Activated gamma-delta T cell (primary cell): ENCODE measurements around the gene CCDC63.
"Not testable (repeated sequence)": the region's sequence is repeated elsewhere in the genome, so short reads cannot be mapped to it uniquely, and the experiment has no call there.

ENCODE experiments used
- DNase-seq: peaks from one replicate; lab custom pipeline; 2025; lab: John Stamatoyannopoulos, UW

The CCDC63 gene

DNA sequence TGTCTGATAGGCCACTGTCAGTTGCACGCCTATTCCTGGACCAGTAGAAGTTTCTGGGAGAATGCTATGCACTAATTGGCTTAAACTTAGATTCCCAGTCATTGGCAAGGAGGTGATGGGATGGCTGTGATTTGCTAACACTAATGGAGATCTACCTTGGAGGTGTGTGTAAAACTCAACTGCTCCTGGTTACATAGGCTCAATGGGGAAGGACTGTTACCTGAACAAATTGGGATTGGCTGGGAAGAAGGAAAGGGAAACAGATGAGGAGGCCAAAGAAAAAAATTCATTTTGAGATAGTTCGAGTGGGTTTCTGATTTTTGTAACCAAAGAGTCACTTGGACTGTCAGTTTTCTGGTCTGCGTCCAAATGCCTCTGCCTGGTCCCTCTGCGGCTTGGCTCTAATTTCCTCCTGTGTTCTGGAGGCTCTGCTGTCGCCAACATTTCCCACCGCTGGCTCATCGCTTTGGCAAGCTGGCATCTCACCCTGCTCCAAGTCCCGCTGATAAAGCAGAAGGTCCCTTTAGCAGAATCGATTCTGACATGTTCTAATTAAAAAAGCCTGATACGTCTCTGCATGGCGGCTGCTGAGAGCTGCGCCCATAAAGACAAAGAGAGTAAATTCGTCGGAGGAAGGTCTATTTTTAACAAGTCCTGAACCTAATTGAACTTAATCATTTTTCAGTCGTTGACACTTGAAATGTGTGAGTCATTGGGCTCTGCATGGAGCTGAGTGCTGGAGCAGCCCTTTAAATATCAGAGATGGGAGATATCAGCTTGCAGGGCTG, 2.0 kb upstream of the CCDC63 start:
- DNase-seq, result no peak

DNA sequence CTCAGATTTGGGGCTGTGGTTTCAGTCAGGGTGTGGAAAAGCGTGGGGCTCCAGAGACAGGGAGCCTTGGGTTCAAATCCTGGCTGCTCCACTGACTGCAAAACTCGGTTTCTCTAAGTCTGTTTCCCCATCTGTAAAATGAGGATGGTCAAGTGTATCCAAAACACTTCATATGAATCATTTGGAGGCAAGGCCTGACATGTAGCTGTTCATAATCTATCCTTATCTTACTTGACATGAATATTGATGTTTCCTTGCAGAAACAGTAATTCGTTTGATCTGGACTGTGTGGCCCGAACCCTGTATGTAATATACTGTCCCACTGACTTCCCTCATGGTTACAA, 1.5 kb upstream of the CCDC63 start:
- DNase-seq, result no peak

DNA sequence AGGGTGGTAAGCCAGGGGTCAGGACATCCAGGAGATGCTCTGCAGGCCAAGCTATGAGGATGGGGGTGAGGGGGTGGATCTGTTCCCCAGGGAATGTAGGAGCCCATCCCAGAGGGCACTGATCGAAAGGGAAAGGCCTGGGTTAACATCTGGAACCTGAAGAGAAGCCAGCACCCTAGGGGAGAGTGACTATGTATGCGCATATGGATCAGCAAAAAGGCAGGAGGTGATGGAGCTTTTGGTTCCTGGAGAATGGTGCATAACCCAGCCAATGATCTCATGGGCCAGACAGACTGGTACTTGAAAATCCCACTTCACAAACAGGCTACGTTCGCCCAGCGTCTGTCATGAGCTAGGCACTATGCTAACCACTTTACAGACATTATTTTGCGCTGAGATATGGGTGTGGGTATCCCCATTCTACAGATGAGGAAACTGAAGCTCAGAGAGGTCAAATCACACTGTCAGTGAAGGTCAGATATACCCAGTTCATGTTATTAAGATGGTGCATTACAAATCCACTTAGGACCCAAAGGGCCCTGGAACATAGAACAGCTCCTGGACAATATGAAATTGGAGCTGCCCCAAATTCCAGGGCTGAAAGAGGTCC, 1.6 kb downstream of the CCDC63 start:
- no peak for DNase-seq

DNA sequence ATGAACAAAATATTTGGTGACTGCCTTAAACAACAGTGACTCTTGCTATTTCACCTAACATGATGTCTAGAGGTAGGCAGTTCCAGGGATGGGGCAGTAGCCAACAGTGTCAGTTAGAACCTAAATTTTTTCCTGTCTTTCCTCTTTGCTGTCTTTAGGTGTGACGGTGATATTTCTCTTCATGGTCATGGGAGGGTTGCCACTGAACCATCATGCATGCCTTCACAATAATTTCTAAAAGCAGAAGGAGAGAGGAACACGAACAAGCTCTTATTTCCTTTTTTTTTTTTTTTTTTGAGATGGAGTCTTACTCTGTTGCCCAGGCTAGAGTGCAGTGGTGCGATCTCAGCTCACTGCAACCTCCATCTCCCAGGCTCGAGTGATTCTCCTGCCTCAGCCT, 2.4 kb downstream of the CCDC63 start:
- no peak for DNase-seq

DNA sequence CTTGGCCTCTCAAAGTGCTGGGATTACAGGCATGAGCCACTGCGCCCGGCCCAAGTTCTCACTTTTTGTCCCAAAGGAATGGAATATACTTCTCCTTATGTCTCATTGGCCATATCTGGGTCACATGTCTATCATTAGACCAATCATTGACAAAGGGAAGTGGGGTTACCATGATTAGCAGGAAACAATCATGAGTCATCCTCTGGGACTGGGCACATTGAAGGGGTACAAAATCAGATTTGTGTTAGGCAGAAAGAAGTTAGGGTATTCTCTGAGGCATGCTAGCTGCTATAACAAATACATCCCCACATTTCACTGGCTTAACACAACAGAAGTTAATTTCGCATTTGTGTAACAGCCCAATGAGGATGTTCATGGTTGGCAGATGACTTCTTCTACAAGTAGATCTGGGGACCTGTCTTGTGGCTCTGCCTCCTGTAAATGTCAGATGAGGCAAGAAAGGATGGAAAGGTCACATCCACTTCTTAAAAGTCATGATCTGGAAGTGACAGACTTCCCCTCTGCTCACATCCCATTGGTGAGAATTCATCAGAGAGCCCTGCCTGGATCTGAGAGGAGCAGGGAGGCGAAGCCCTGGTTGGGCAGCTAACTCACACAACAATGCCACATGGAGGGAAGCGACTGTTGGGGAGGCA, 3.1 kb downstream of the CCDC63 start:
- no peak for DNase-seq

DNA sequence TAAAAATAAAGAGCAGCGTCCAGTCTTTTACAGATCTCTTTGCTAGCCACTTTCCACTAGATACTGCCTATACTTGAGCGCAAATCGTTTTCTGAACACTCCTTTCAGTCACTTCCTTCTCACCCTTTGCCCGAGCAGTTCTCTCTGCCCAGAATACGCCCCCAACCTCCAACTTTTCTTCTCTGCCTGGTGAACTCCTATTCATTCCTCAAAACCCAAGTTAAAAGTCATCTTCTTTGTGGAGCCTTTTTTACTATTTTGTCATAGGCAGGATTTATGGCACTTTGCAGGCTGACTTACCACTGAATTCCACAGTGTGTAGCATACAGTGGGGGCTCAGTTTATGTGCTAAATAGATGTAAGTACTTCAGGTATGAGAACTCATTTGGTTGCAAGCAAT, 4.0 kb downstream of the CCDC63 start:
- DNase-seq, result no peak

DNA sequence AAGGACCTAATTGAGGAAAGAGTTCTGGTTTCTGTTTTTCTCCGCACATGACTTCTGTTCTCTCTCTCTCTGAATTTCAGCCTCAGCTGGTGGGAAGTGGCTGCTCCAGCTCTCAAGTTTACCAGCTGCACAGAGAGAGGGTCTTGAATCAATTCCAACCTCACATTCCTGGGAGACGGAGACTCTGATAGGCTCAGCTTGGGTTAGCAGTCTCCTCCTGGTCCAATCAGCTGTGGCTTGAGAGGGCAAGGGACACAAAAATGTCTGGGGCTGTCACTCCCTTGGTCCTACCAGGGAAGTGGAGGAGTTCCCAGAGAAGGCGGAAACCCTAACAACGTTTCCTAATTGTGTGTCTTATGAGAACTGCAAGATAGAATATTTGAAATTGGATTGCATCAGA, 7.0 kb downstream of the CCDC63 start:
- DNase-seq, result no peak

DNA sequence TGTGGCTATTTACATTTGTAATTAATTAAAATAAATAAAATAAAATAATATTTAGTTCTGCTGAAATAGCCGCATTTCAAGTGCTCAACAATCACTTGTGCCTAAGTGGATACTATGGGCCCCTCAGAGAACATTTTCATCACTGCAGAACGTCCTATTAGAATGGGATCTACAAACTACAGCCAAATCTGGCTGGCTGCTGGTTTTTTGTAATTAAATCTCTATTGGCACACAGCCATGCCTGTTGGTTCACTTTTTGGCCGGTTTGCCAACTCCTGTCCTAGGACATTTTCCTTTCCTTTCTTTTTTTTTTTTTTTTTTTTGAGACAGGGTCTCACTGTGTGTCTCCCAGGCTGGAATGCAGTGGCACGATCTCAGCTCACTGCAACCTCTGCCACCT, 9.8 kb downstream of the CCDC63 start:
- DNase-seq, result no peak

DNA sequence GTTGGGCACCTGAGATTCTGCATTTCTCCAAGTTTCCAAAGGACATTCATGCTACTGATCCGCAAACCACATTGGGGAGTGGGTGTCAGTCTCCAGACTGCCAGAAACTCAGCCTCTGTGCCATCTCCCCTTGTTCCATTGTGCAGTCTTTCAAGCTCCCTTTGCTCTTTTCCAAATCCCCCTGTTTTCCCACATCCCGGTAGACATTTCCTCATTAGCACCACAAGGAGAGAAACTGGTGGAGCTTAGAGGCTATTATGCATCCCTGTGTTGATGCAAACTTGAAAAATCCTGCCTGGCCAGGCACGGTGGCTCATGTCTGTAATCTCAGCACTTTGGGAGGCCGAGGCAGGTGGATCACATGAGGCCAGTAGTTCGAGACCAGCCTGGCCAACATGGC, 10.7 kb downstream of the CCDC63 start:
- DNase-seq, result no peak

DNA sequence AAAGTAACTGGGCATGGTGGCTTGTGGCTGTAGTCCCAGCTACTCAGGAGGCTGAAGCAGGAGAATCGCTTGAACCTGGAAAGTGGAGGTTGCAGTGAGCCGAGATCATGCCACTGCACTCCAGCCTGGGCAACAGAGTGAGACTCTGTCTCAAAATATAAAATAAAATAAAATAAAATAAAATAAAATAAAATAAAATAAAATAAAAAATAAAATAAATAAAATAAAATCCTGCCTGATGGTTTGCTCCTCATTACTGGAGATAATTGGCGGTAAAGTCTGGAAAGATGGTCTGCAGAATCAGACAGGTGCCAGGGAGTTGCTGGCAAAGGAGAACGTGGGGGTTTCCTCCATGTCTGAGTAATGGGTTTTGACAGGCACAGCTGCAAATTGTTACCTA, 11.2 kb downstream of the CCDC63 start:
- not testable (repeated sequence) for DNase-seq

DNA sequence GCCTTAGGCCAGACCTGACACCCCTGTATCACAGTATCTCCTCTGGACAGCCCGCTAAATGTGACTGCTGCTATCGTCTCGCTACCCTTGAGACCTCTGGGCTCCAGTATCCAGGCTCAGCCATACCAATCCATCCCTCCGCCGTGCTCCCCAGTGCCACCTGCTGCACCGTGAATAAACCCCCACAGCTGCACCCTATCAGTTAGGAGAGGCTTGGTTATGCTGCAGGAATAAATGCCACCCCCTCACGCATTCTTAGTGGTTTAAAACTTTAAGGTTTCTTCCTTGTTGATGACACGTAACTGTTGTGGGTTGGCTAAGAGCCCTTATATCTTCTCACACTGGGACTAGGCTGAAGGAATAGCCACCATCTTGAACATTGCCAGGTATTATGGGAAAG, 12.1 kb downstream of the CCDC63 start:
- no peak for DNase-seq

DNA sequence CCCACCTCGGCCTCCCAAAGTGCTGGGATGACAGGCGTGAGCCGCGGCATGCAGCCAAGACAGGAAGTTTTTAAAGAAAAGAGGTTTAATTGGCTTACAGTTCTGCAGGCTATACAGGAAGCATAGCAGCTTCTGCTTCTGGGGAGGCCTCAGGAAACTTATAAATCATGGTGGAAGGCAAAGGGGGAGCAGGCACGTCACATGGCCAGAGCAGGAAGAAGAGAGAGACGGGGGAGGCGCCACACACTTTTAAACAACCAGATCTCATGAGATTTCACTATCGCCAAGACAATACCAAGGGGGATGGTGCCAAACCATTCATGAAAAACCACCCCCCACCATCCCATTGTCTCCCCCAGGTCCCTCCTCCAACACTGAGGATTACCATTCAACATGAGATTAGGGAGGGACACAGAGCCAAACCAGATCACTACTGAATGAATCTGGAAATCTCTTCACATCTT, 14.1 kb downstream of the CCDC63 start:
- no peak for DNase-seq

DNA sequence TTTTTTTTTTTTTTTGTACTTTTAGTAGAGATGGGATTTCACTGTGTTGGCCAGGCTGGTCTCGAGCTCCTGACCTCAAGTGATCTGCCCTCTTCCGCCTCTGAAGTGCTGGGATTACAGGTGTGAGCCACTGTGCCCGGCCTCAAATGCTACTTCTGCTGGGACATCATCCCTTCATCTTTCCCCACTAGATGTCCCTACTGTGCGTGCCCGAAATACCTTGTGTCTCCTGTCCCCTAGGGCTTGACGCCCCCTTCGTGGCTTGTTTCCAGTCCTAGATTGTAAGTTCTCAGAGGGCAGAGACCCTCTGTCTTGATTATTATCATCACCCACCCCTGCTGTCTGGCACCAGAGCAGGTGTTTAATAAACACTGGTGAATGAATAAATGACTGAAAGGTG, 14.9 kb downstream of the CCDC63 start:
- no peak for DNase-seq

DNA sequence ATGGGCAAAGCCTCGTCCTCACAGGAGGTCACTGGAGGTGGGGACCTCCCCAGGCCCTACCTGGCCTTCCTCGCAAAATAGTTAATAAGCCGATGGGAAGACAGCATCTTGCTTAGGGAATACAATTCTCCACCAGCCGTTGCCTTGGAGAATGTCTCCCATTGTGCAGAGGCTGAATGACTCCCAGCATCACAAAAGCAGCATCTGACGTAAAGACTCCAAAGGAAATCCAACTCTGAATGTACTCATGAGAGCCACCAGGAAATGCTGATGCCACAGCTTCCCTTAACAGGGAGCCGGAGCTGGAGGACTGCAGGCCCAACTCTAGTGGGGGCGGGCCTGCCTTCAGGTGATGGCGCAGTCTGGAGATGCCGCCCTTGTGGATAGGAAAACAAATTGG, 15.5 kb downstream of the CCDC63 start:
- DNase-seq, result no peak

DNA sequence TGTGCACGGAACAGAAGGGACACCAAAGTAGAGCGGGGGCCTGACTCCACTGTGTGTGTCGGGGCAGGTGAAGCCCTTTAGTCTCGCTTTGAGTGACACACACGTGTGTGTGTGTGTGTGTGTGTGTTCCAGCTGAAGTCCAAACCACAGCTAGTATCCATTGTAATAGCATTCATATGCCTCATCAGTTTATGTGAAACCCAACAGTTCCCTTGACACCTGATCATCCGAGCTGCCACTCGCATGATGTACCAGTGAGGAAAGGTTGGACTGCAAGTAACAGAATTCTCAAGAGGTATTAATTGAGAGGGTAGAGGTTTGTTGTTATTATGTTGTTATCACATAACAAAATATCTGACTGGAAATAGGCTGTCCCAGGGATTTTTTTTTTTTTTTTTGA, 16.4 kb downstream of the CCDC63 start:
- DNase-seq, result no peak

DNA sequence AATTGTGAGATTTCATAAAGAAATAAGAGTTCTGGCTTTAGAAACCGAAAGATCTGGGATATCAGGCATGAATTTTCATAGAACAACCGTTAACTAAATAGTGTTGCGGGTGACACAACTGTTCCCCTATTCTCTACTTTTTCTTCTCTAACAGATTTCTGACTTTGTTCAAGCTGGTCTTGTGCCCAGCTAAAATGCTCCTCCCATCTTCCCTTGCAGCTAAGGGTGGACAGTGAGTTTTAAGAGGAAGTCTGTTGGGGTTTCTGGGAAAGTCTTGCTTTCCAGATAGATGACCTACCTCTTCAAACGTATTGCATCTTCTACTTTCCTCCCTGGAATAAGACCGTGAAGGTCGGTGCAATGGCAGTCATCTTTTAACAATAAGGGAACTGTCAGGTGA, 18.7 kb downstream of the CCDC63 start:
- no peak for DNase-seq

DNA sequence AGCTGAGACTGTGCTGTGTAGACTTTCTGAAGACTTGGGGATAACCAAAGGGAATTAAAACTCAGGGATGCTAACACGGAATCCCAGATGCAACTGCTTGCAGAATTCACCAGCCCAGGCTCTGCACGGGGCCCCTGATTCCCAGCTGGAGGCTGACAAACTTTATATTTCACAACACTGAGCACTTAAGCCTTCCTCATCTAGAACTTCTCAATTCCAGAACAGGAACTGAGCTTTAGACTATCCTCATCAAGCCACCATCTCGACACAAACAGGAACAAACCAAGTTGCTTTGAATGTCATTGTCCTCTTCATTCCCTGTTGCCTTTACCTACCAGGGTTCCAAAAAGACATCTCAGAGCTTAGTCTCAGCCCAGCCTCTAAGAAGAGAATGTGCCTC, 22.2 kb downstream of the CCDC63 start:
- DNase-seq, result no peak

DNA sequence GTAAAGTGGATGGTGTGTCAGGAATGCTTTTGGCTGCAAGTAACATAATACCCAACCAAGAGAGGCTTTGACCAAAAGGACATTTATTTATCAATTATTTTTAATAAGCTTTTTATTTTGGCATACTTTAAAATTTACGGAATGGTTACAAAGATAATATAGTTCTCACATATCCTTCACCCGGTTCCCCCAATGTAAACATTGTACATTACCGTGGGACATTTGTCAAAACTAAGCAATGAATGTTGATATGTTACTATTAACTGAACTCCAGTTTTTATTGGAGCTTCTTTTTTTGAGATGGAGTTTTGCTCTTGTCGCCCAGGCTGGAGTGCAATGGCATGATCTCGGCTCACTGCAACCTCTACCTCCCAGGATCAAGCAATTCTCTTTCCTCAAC, 23.0 kb downstream of the CCDC63 start:
- no peak for DNase-seq

DNA sequence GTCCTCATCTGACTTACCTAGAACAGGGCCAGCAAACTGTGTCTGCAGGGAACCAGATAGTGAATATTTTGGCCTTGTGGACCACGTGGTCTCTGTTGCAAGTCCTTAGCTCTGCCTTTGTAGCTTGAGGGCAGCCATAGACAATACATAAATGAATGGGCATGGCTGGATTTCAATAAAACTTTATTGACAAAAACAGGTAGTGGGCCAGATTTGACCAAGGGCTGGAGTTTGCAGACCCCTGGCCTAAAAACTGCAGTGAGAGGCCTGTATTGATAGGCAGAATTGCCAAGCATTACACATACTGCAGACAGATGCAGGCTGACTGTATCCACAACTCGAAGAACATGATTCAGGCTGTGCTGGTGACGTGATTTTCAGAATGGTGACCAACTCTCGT, 25.3 kb downstream of the CCDC63 start:
- DNase-seq, result no peak

DNA sequence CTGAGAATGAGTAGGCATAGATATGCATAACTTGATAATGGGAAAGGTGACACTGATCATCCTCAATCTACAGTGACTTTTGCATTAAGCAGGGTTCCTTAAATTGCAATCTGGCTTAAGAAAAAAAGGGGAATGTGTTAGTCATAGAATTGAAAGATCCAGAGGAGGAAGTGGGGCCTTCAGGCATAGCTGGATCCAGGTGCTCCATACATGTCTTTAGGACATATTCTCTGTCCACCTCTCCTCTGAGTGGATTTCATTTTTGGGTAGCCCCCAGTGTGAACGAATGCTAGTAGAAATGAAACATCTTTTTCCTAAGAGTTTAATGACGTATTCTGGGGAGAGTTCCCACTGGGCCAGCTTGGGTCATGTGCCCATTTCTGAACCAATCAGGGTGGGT, 27.6 kb downstream of the CCDC63 start:
- no peak for DNase-seq

DNA sequence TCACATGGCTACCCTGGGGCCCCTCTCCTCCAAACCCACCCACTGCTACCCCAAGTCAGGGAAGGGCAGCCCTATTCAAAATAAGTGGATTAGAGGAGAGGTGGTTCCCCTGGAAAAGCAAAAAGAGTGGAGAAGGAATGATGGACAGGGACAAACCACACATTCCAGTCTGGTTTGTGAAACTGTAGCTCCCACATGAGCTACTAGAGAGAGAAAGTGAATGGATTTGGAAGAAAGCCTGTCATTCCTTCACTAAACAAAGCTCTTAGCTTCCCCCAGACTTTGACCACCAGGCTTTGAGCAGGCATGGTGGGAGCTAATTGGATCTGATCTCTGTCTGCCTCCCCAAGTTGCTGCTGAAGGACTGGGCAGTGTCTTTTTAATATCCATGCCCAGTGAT, 28.0 kb downstream of the CCDC63 start:
- no peak for DNase-seq

DNA sequence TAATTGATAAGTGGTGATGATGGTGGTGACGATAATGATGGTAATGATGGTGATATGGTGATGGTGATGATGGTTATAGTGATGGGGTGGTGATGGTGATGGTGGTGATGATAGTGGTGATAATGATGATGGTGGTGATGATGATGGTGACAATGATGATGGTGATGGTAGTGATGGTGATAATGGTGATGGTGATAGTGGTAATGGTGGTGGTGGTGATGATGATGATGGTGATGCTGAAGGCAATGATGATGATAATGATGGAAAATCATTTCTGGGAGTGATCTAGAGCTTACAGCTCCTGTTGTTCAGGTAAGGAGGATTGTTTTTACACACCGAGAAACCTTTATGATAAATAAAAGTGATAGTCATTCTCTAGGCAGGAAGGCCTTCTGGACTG, 33.9 kb downstream of the CCDC63 start:
- DNase-seq, result no peak

DNA sequence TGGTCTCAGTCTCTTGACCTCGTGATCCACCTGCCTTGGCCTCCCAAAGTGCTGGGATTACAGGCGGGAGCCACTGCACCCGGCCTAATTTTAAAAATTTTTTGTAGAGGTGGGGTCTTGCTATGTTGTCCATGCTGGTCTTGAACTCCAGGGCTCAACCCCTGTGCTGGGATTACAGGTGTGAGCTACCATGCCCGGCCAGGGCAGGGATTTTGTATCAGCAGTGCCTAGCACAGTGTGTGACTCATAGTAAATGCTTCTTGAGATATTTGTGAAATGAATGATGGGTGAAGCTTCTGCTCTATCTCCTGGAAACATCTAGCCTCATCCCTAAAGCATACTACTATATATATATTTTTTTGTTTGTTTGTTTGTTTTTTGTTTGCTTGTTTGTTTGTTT, 36.5 kb downstream of the CCDC63 start:
- DNase-seq, result no peak
